ENCODE measurements around the gene DCXR. TPM values are rescaled to one million over a fixed set of nuclear protein-coding genes. Genes with fewer than 3 reads are reported as not detected.

Gene DCXR
- total and polyA plus RNA-seq, 11 donors = 139 to 312 (median 200) TPM

DNA sequence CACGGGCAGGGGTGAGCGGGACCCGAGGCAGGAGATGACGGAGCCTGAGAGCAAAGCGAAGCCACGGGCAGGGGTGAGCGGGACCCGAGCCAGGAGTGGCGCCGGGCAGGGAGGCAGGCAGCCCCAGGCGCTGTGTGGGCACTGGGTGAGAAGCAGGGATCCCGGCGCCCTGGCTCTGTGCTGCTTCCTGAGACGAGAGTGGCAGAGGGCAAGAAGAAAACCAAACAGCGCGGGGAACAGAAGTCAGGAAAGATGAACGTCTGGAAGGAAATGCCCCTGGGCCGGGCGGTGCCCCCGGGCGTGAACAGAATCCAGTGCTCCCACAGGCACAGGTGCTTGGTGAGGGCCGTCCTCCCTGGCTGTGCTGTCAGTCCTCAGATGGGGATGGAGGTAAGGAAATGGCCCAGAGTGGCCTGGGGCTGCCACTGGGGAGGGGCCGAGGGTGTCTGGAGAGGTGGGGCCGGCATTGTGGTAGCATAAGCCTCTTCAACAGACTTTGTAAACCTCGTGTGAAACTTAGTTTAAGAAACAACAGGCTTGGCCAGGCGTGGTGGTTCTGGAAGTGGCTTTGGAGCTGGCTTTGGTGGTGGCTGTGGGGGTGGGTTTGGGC, 50.2 kb downstream of the DCXR start:
- Histone ChIP-seq H3K36me3 (peaks cover 0 to 55% (median 27%) of the 10 kb centered on the region in 9 donors), H3K27me3 (no peaks in the 10 kb centered on the region), H3K4me3 (no peak overlapping the region), H3K9me3 (no peaks in the 10 kb centered on the region), H3K27ac (no peak overlapping the region), H3K4me1 (peaks cover 0 to 18% (median 9%) of the 10 kb centered on the region in 12 donors)
- ATAC-seq (no peak), DNase-seq (no peak)
- 87 to 93% (median 90%) methylated on average over 26 of the region's 26 CpGs for WGBS, 4 donors
- TF ChIP-seq POLR2A (IDR thresholded peaks at IDR 0.05) (no peak), CTCF (IDR thresholded peaks at IDR 0.05) (no peak)
- intact Hi-C loops (cut with DNase I) = no loop called here

DNA sequence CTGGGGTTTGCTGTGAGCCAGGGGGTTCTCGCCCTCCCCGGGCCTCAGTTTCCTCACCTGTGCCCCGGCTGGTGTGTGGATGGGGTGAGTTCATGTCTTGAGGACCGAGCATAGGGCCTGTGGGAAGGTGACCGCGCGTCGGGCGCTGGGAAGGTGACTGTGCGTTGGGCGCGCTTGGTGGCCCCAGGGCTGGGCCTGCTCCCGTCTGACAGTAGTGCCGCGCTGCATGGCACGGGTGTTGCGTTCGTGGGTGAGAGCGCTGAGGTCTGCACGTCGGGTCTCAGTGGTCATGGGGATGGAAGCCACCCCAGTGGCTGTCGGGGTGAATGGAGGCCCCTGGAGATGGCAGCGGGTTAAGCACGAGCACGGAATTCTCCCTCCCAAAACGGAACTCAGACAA, 50.9 kb downstream of the DCXR start:
- Histone ChIP-seq H3K9me3 (no peaks in the 10 kb centered on the region), H3K36me3 (peaks cover 0 to 55% (median 27%) of the 10 kb centered on the region in 9 donors), H3K4me3 (no peak overlapping the region), H3K4me1 (peaks cover 0 to 12% (median 7%) of the 10 kb centered on the region in 12 donors), H3K27ac (no peak overlapping the region), H3K27me3 (no peaks in the 10 kb centered on the region)
- WGBS, 4 donors = 96 to 98% (median 97%) methylated on average over 21 to 26 of the region's 26 CpGs
- no peak for ATAC-seq
- DNase-seq = no peak
- TF ChIP-seq CTCF (IDR thresholded peaks at IDR 0.05) (no peak), POLR2A (IDR thresholded peaks at IDR 0.05) (no peak)
- intact Hi-C loops (cut with DNase I) = no loop called here

Other genes with a start within 250 kb of the DCXR start
- gene GCGR, start 233.5 kb downstream of the DCXR start, total RNA-seq = not detected
- not detected for gene GCGR, start 233.5 kb downstream of the DCXR start, polyA plus RNA-seq
- 100 to 1,000 TPM in 5 of 9 donors, 10 to 100 TPM in 4; 74.8 to 134 (median 102) TPM for gene MCRIP1, start 204.4 kb downstream of the DCXR start, total RNA-seq
- 100 to 1,000 TPM; 159 to 266 TPM for gene MCRIP1, start 204.4 kb downstream of the DCXR start, polyA plus RNA-seq
- not detected for gene PPP1R27, start 202.6 kb downstream of the DCXR start, total RNA-seq
- gene PPP1R27, start 202.6 kb downstream of the DCXR start, polyA plus RNA-seq = not detected
- 100 to 1,000 TPM; 280 to 763 (median 374) TPM for gene P4HB, start 177.2 kb downstream of the DCXR start, total RNA-seq
- 100 to 1,000 TPM; 246 to 584 TPM for gene P4HB, start 177.2 kb downstream of the DCXR start, polyA plus RNA-seq
- 100 to 1,000 TPM in 6 of 9 donors, 10 to 100 TPM in 3; 81.4 to 268 (median 152) TPM for gene ARHGDIA, start 166.4 kb downstream of the DCXR start, total RNA-seq
- gene ARHGDIA, start 166.4 kb downstream of the DCXR start, polyA plus RNA-seq = 100 to 1,000 TPM in 1 of 2 donors, 10 to 100 TPM in 1; 81.7 to 296 TPM
- 10 to 100 TPM; 25.1 to 39.9 (median 32.4) TPM for gene ALYREF, start 146.1 kb downstream of the DCXR start, total RNA-seq
- gene ALYREF, start 146.1 kb downstream of the DCXR start, polyA plus RNA-seq = 10 to 100 TPM in 1 of 2 donors, 1 to 10 TPM in 1; 9.8 to 50.5 TPM
- 100 to 1,000 TPM; 118 to 255 (median 143) TPM for gene ANAPC11, start 146.0 kb downstream of the DCXR start, total RNA-seq
- gene ANAPC11, start 146.0 kb downstream of the DCXR start, polyA plus RNA-seq = 100 to 1,000 TPM; 283 to 329 TPM
- gene NPB, start 135.5 kb downstream of the DCXR start, total RNA-seq = 1 to 10 TPM in 1 of 9 donors, under 1 TPM in 7, not detected in 1; 0.13 to 1.2 (median 0.50) TPM
- under 1 TPM; 0.29 to 0.61 TPM for gene NPB, start 135.5 kb downstream of the DCXR start, polyA plus RNA-seq
- gene PCYT2, start 126.3 kb downstream of the DCXR start, total RNA-seq = 10 to 100 TPM; 28.8 to 85.5 (median 46.2) TPM
- gene PCYT2, start 126.3 kb downstream of the DCXR start, polyA plus RNA-seq = 10 to 100 TPM; 60.4 to 64.0 TPM
- gene SIRT7, start 119.5 kb downstream of the DCXR start, total RNA-seq = 10 to 100 TPM in 2 of 9 donors, 1 to 10 TPM in 7; 3.6 to 13.2 (median 6.6) TPM
- 10 to 100 TPM in 1 of 2 donors, 1 to 10 TPM in 1; 7.1 to 12.0 TPM for gene SIRT7, start 119.5 kb downstream of the DCXR start, polyA plus RNA-seq
- 10 to 100 TPM; 14.3 to 30.5 (median 18.0) TPM for gene MAFG, start 110.0 kb downstream of the DCXR start, total RNA-seq
- 10 to 100 TPM; 10.2 to 23.6 TPM for gene MAFG, start 110.0 kb downstream of the DCXR start, polyA plus RNA-seq
- 10 to 100 TPM in 2 of 9 donors, 1 to 10 TPM in 7; 1.8 to 12.2 (median 5.4) TPM for gene PYCR1, start 100.4 kb downstream of the DCXR start, total RNA-seq
- gene PYCR1, start 100.4 kb downstream of the DCXR start, polyA plus RNA-seq = 10 to 100 TPM in 1 of 2 donors, 1 to 10 TPM in 1; 3.4 to 30.7 TPM
- gene MYADML2, start 90.5 kb downstream of the DCXR start, total RNA-seq = 10 to 100 TPM in 1 of 9 donors, 1 to 10 TPM in 7, under 1 TPM in 1; 0.31 to 11.2 (median 3.9) TPM
- 1 to 10 TPM in 1 of 2 donors, under 1 TPM in 1; 0.19 to 7.4 TPM for gene MYADML2, start 90.5 kb downstream of the DCXR start, polyA plus RNA-seq
- gene NOTUM, start 76.5 kb downstream of the DCXR start, total RNA-seq = 1 to 10 TPM in 2 of 9 donors, under 1 TPM in 4, not detected in 3; 0.25 to 1.6 (median 0.54) TPM
- under 1 TPM; 0.53 to 0.80 TPM for gene NOTUM, start 76.5 kb downstream of the DCXR start, polyA plus RNA-seq
- gene ASPSCR1, start 60.1 kb downstream of the DCXR start, total RNA-seq = 10 to 100 TPM; 15.1 to 27.8 (median 22.5) TPM
- 10 to 100 TPM; 39.2 to 43.6 TPM for gene ASPSCR1, start 60.1 kb downstream of the DCXR start, polyA plus RNA-seq
- 10 to 100 TPM; 16.8 to 62.0 (median 23.8) TPM for gene CENPX, start 14.8 kb downstream of the DCXR start, total RNA-seq
- gene CENPX, start 14.8 kb downstream of the DCXR start, polyA plus RNA-seq = 100 to 1,000 TPM in 1 of 2 donors, 10 to 100 TPM in 1; 37.3 to 126 TPM
- gene LRRC45, start 14.4 kb downstream of the DCXR start, total RNA-seq = 1 to 10 TPM; 2.9 to 7.5 (median 5.6) TPM
- 1 to 10 TPM; 5.1 to 8.6 TPM for gene LRRC45, start 14.4 kb downstream of the DCXR start, polyA plus RNA-seq
- 1 to 10 TPM in 7 of 9 donors, under 1 TPM in 2; 0.76 to 2.6 (median 1.5) TPM for gene RAC3, start 6.0 kb downstream of the DCXR start, total RNA-seq
- 1 to 10 TPM; 1.2 to 2.0 TPM for gene RAC3, start 6.0 kb downstream of the DCXR start, polyA plus RNA-seq
- gene RFNG, start 14.1 kb upstream of the DCXR start, total RNA-seq = 10 to 100 TPM; 16.4 to 30.6 (median 20.4) TPM
- 10 to 100 TPM; 24.0 to 25.8 TPM for gene RFNG, start 14.1 kb upstream of the DCXR start, polyA plus RNA-seq
- 100 to 1,000 TPM in 2 of 9 donors, 10 to 100 TPM in 7; 76.7 to 151 (median 81.8) TPM for gene GPS1, start 14.2 kb upstream of the DCXR start, total RNA-seq
- gene GPS1, start 14.2 kb upstream of the DCXR start, polyA plus RNA-seq = 10 to 100 TPM; 95.0 to 97.7 TPM
- gene DUS1L, start 28.1 kb upstream of the DCXR start, total RNA-seq = 10 to 100 TPM; 41.5 to 84.7 (median 59.4) TPM
- gene DUS1L, start 28.1 kb upstream of the DCXR start, polyA plus RNA-seq = 100 to 1,000 TPM in 1 of 2 donors, 10 to 100 TPM in 1; 79.7 to 113 TPM
- 100 to 1,000 TPM in 1 of 9 donors, 10 to 100 TPM in 7, 1 to 10 TPM in 1; 6.9 to 103 (median 18.9) TPM for gene FASN, start 60.5 kb upstream of the DCXR start, total RNA-seq
- gene FASN, start 60.5 kb upstream of the DCXR start, polyA plus RNA-seq = 10 to 100 TPM; 17.5 to 47.5 TPM
- 10 to 100 TPM in 5 of 9 donors, 1 to 10 TPM in 4; 4.3 to 17.6 (median 10.7) TPM for gene CCDC57, start 175.1 kb upstream of the DCXR start, total RNA-seq
- 1 to 10 TPM; 8.7 to 9.5 TPM for gene CCDC57, start 175.1 kb upstream of the DCXR start, polyA plus RNA-seq
- gene SLC16A3, start 191.3 kb upstream of the DCXR start, total RNA-seq = 10 to 100 TPM in 5 of 9 donors, 1 to 10 TPM in 4; 6.5 to 56.0 (median 12.9) TPM
- gene SLC16A3, start 191.3 kb upstream of the DCXR start, polyA plus RNA-seq = 10 to 100 TPM in 1 of 2 donors, 1 to 10 TPM in 1; 8.3 to 33.9 TPM
- 10 to 100 TPM; 38.4 to 83.9 (median 66.1) TPM for gene CSNK1D, start 236.0 kb upstream of the DCXR start, total RNA-seq
- 10 to 100 TPM; 47.5 to 88.1 TPM for gene CSNK1D, start 236.0 kb upstream of the DCXR start, polyA plus RNA-seq

Data from heart left ventricle (tissue), 16 donors.